Activated CD4-positive, alpha-beta T cell treated with anti-CD3 and anti-CD28 coated beads for 36 hours (primary cell): ENCODE results near the gene INAVA. TPM values are rescaled to one million over a fixed set of nuclear protein-coding genes. Genes with fewer than 3 reads are reported as not detected.
"Not testable (repeated sequence)": the region's sequence is repeated elsewhere in the genome, so short reads cannot be mapped to it uniquely, and the experiment has no call there.

Experiments used
- ATAC-seq: fragments of 200-7000 bp; cut with Tn5 transposase; one replicate; pipeline ENCODE4 v1.10.0; 2021; ENCODE audit warnings: mild to moderate bottlenecking, moderate library complexity
- CTCF ChIA-PET: fragments of 350-600 bp; sonication (Branson Sonifier 250); formaldehyde crosslinking; loops from one replicate; lab custom pipeline; 2021; ENCODE audit warnings: antibody characterized with exemption; lab: Charles Lee
- POLR2A ChIA-PET: fragments of 350-600 bp; sonication (Branson Sonifier 250); formaldehyde crosslinking; loops from one replicate; lab custom pipeline; 2021; ENCODE audit warnings: antibody characterized with exemption, inconsistent platforms; lab: Charles Lee
- DNase-seq: peaks from one replicate; pipeline ENCODE4 v3.0.0-alpha.2; 2020
- H3K27ac Mint-ChIP-seq: one replicate; pipeline ENCODE4 v1.8.0; 2021; ENCODE audit warnings: mixed read lengths
- H3K27me3 Mint-ChIP-seq: one replicate; pipeline ENCODE4 v1.8.0; 2021; ENCODE audit warnings: mixed read lengths
- H3K36me3 Mint-ChIP-seq: one replicate; pipeline ENCODE4 v1.8.0; 2021; ENCODE audit warnings: low read depth, mixed read lengths
- H3K4me1 Mint-ChIP-seq: one replicate; pipeline ENCODE4 v1.8.0; 2021; ENCODE audit warnings: mixed read lengths
- H3K4me3 Mint-ChIP-seq: one replicate; pipeline ENCODE4 v1.8.0; 2021; ENCODE audit warnings: mild to moderate bottlenecking, moderate library complexity, mixed read lengths
- H3K9me3 Mint-ChIP-seq: one replicate; pipeline ENCODE4 v1.8.0; 2021; ENCODE audit warnings: low read depth, mixed read lengths
- intact Hi-C, 2 experiments: fragments of 100-400 bp; cut with DNase I in 1 of 2; cut with micrococcal nuclease in 1 of 2; formaldehyde crosslinking; loops; one replicate each; pipeline versions ENCODE4 v1.14.2 to v1.15.1; 2022 to 2024; cut with DNase I, micrococcal nuclease
- total RNA-seq, 2 experiments: library from RNA; stranded (reverse); gene quantifications; one replicate each; pipeline ENCODE4 v1.2.3, GENCODE V29; 2021

Gene INAVA
- total RNA-seq, 2 experiments from 2014 or later = not detected

GRCh38 chr1:200908191-200908868 is 13.6 kb downstream of the INAVA start:
- H3K9me3 Mint-ChIP-seq = no peaks in the 10 kb centered on the region
- H3K4me3 Mint-ChIP-seq = no peak overlapping the region
- intact Hi-C loops = loop anchor here in 1 of 2 experiments (5.0 kb wide), 1 partner anchor 41 kb away; no protein-coding TSS in a partner anchor
- ATAC-seq (no peak), DNase-seq (no peak)
- ChIA-PET CTCF (interaction anchor here (0.7 to 1.8 kb wide), 4 partner anchors 10 to 218 kb away, joined by 3 to 6 read pairs (median 5); no protein-coding TSS in a partner anchor), POLR2A (no interaction called here)
- H3K4me1 Mint-ChIP-seq = peaks cover 11% of the 10 kb centered on the region
- no peaks in the 10 kb centered on the region for H3K36me3 Mint-ChIP-seq
- no peak overlapping the region for H3K27ac Mint-ChIP-seq
- peaks cover 22% of the 10 kb centered on the region for H3K27me3 Mint-ChIP-seq

- ATAC-seq = no peak
- no peaks in the 10 kb centered on the region for H3K36me3 Mint-ChIP-seq
- peaks cover 11% of the 10 kb centered on the region for H3K4me1 Mint-ChIP-seq
- intact Hi-C loops = loop anchor here in 1 of 2 experiments (5.0 kb wide), 1 partner anchor 42 kb away; no protein-coding TSS in a partner anchor
- no peaks in the 10 kb centered on the region for H3K9me3 Mint-ChIP-seq
- CTCF ChIA-PET = no interaction called here
- DNase-seq = no peak
- H3K27me3 Mint-ChIP-seq = peaks cover 23% of the 10 kb centered on the region
- no peak overlapping the region for H3K4me3 Mint-ChIP-seq
- H3K27ac Mint-ChIP-seq = no peak overlapping the region
- POLR2A ChIA-PET = no interaction called here
Observed at GRCh38 chr1:200909071-200909470, 14.4 kb downstream of the INAVA start.

- DNase-seq (no peak), ATAC-seq (no peak)
- Mint-ChIP-seq H3K27me3 (peaks cover 23% of the 10 kb centered on the region), H3K4me1 (peaks cover 11% of the 10 kb centered on the region), H3K27ac (no peak overlapping the region), H3K4me3 (no peak overlapping the region), H3K36me3 (no peaks in the 10 kb centered on the region), H3K9me3 (no peaks in the 10 kb centered on the region)
- intact Hi-C loops = loop anchor here in 1 of 2 experiments (5.0 kb wide), 1 partner anchor 42 kb away; no protein-coding TSS in a partner anchor
- CTCF ChIA-PET = interaction anchor here (1.3 kb wide), 1 partner anchor 23 kb away, joined by 3 read pairs; no protein-coding TSS in a partner anchor
- POLR2A ChIA-PET = no interaction called here
Observed at GRCh38 chr1:200909757-200910239, 15.1 kb downstream of the INAVA start.

GRCh38 chr1:200911361-200911760 is 16.7 kb downstream of the INAVA start:
- Mint-ChIP-seq H3K9me3 (no peaks in the 10 kb centered on the region), H3K27me3 (peaks cover 23% of the 10 kb centered on the region), H3K4me3 (no peak overlapping the region), H3K27ac (no peak overlapping the region), H3K36me3 (no peaks in the 10 kb centered on the region), H3K4me1 (peaks cover 4% of the 10 kb centered on the region)
- ATAC-seq (no peak), DNase-seq (no peak)
- ChIA-PET POLR2A (no interaction called here), CTCF (no interaction called here)
- intact Hi-C loops = no loop called here

- POLR2A ChIA-PET, ATAC-seq, H3K4me1 Mint-ChIP-seq, intact Hi-C loops, DNase-seq, CTCF ChIA-PET, H3K4me3 Mint-ChIP-seq, H3K27ac Mint-ChIP-seq, H3K9me3 Mint-ChIP-seq, H3K36me3 Mint-ChIP-seq: not testable (repeated sequence)
- peaks cover 23% of the 10 kb centered on the region for H3K27me3 Mint-ChIP-seq
Observed at GRCh38 chr1:200911936-200912335, 17.2 kb downstream of the INAVA start.

- no peaks in the 10 kb centered on the region for H3K9me3 Mint-ChIP-seq
- POLR2A ChIA-PET = no interaction called here
- ATAC-seq = no peak
- peaks cover 19% of the 10 kb centered on the region for H3K27me3 Mint-ChIP-seq
- H3K4me1 Mint-ChIP-seq = no peaks in the 10 kb centered on the region
- no peak overlapping the region for H3K4me3 Mint-ChIP-seq
- no peak for DNase-seq
- CTCF ChIA-PET = no interaction called here
- intact Hi-C loops = no loop called here
- H3K27ac Mint-ChIP-seq = no peak overlapping the region
- no peaks in the 10 kb centered on the region for H3K36me3 Mint-ChIP-seq
Observed at GRCh38 chr1:200912737-200913407, 18.2 kb downstream of the INAVA start.

- Mint-ChIP-seq H3K27ac (no peak overlapping the region), H3K4me3 (no peak overlapping the region), H3K4me1 (no peaks in the 10 kb centered on the region), H3K9me3 (no peaks in the 10 kb centered on the region), H3K27me3 (peaks cover 9% of the 10 kb centered on the region), H3K36me3 (no peaks in the 10 kb centered on the region)
- no peak for ATAC-seq
- CTCF ChIA-PET = no interaction called here
- no peak for DNase-seq
- intact Hi-C loops = no loop called here
- POLR2A ChIA-PET = no interaction called here
Observed at GRCh38 chr1:200916152-200916551, 21.5 kb downstream of the INAVA start.

- DNase-seq (no peak), ATAC-seq (no peak)
- intact Hi-C loops = no loop called here
- Mint-ChIP-seq H3K4me1 (no peaks in the 10 kb centered on the region), H3K27ac (no peak overlapping the region), H3K9me3 (no peaks in the 10 kb centered on the region), H3K4me3 (no peak overlapping the region), H3K36me3 (no peaks in the 10 kb centered on the region), H3K27me3 (peaks cover 7% of the 10 kb centered on the region)
- ChIA-PET CTCF (interaction anchor here (0.8 kb wide), 1 partner anchor 11 kb away, joined by 3 read pairs; no protein-coding TSS in a partner anchor), POLR2A (no interaction called here)
Observed at GRCh38 chr1:200916681-200917080, 22.0 kb downstream of the INAVA start.

- Mint-ChIP-seq H3K36me3 (no peaks in the 10 kb centered on the region), H3K27me3 (peaks cover 12% of the 10 kb centered on the region), H3K4me3 (no peak overlapping the region), H3K4me1 (no peaks in the 10 kb centered on the region), H3K27ac (no peak overlapping the region), H3K9me3 (no peaks in the 10 kb centered on the region)
- ATAC-seq (no peak), DNase-seq (no peak)
- ChIA-PET POLR2A (interaction anchor here (0.7 kb wide), 1 partner anchor 335 kb away, joined by 6 read pairs; no protein-coding TSS in a partner anchor), CTCF (interaction anchor here (0.8 kb wide), 1 partner anchor 12 kb away, joined by 3 read pairs; no protein-coding TSS in a partner anchor)
- intact Hi-C loops = no loop called here
Observed at GRCh38 chr1:200917291-200917817, 22.7 kb downstream of the INAVA start.

- peaks cover 14% of the 10 kb centered on the region for H3K27me3 Mint-ChIP-seq
- no peaks in the 10 kb centered on the region for H3K4me1 Mint-ChIP-seq
- DNase-seq (no peak), ATAC-seq (no peak)
- H3K27ac Mint-ChIP-seq = no peak overlapping the region
- H3K36me3 Mint-ChIP-seq = no peaks in the 10 kb centered on the region
- H3K4me3 Mint-ChIP-seq = no peak overlapping the region
- ChIA-PET CTCF (interaction anchor here (1.0 to 1.2 kb wide), 2 partner anchors 10 to 44 kb away, joined by 3 to 5 read pairs; no protein-coding TSS in a partner anchor), POLR2A (no interaction called here)
- intact Hi-C loops = no loop called here
- H3K9me3 Mint-ChIP-seq = no peaks in the 10 kb centered on the region
Observed at GRCh38 chr1:200918006-200918405, 23.3 kb downstream of the INAVA start.

GRCh38 chr1:200919386-200919785 is 24.7 kb downstream of the INAVA start:
- intact Hi-C loops = no loop called here
- POLR2A ChIA-PET = no interaction called here
- DNase-seq = no peak
- Mint-ChIP-seq H3K36me3 (no peaks in the 10 kb centered on the region), H3K27ac (no peak overlapping the region), H3K27me3 (peaks cover 16% of the 10 kb centered on the region), H3K4me1 (no peaks in the 10 kb centered on the region), H3K4me3 (no peak overlapping the region), H3K9me3 (no peaks in the 10 kb centered on the region)
- CTCF ChIA-PET = interaction anchor here (1.0 to 1.2 kb wide), 3 partner anchors 18 to 60 kb away, joined by 3 to 5 read pairs (median 4); no protein-coding TSS in a partner anchor
- ATAC-seq = no peak
